Stimulated activated CD8-positive, alpha-beta memory T cell treated with anti-CD3 and anti-CD28 coated beads, Interleukin-12 subunit alpha, Interleukin-12 subunit beta, amount 100 ng/mL, for 1 hour (primary cell): ENCODE results near the gene ARID5B.
A peak's percentile ranks its signal among the peaks of the same experiment; 100 is the strongest.

Experiments
- DNase-seq: peaks from one replicate; pipeline ENCODE4 v3.0.0-alpha.2; 2020; ENCODE audit warnings: low read depth

ARID5B gene

GRCh38 chr10:61888744-61889143 lies 12.8 kb upstream of the ARID5B start:
- no peak for DNase-seq

DNA sequence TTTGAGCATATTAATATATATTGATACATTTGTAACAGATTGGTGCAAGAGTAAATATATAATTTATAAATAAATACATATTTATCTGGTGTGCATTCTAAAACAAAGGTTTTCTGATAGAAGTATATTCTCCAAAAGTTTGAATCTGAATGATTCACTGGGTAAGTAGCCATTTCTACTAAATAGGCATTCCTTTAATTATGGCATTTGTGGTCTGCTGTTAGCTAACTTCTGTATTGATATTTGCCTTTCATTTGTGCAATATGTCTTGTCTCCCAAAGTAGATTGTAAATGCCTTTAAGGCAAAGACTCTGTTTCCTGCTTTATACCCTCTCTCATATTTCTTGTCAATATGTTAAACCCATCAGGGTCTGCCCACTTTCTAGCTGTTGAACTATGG lies 11.1 kb upstream of the ARID5B start:
- no peak for DNase-seq

DNA sequence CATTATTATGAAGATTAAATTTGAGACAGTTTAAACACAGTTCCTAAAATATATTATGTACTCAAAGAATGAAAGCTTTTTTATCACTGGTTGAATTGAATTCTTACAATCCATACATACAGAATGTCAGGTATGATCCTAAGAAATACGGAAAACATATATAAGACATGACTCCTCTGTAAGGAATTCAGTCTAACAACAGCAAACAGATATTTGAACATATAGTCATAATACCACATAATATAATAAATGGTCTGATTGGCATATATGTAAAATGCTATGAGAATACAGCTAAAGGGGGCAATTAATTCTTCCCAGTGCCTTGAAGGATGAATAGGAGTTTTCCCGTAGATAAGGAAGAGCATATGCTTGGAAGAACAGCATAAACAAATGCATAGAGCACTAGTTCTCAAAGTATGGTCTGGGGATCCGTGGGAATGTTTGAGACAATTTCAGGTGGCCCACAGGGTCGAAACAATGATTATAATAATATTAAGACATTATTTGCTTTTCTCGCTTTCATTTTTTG lies 10.6 kb upstream of the ARID5B start:
- no peak for DNase-seq

GRCh38 chr10:61891906-61892585 lies 9.5 kb upstream of the ARID5B start:
- DNase-seq: no peak

DNA sequence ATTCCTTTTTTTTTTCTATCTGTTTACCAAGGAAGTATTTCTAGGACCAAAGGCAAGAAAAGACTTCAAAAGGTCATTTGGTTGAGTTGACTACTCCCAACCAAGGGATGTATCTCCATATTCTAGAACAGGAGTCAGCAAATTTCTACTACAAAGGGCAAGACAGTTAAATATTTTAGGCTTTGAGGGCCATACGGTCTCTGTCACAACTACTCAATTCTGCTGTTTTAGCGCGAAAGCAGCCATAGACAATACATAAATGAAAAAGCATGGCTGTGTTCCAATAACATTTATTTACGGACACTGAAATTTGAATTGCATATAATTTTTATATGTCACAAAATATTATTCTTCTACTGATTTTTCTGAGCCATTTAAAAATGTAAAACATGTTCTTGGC lies 8.5 kb upstream of the ARID5B start:
- DNase-seq: no peak

GRCh38 chr10:61894133-61894532 lies 7.4 kb upstream of the ARID5B start:
- DNase-seq: no peak

- no peak for DNase-seq
These were observed 5.5 kb upstream of the ARID5B start for GRCh38 chr10:61895898-61896600.

DNA sequence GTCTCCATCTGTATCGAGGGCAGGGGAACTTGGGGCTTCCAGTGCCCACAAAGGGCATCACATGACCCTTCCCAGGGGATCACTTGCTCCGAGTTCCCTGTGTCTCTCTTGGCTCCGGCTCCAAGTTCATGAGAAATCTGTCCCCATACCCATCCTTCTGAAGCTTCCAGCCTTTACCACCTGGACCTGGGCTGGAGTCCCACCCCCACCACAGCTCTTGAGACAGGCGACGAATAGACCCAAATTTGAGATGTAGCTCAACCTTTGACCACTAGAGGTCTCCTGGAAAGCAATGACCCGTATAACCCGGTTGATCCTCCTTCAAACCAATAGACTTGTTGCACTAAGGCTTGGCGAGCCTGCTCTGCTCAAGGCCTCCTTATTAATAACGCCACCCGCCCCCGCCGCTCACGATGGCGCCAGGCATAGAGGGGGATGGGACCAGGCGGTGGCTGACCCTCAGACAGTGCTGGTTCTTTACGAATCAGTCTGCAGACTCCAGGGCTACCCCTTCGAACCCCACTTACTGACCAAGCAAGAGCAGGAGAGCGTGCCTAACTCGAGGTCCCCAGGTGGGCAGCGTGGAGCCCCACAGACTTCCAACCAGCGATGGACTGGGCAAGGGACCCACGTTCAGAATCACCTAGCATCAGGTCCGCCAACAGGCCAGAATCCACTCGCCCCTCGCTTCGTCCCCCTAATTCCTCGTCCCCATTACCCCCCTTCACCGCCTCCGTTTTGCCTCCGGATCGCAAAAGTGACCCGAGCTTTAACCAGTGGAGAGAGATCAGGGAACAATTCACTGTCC lies 4.4 kb upstream of the ARID5B start:
- DNase-seq: no peak

DNA sequence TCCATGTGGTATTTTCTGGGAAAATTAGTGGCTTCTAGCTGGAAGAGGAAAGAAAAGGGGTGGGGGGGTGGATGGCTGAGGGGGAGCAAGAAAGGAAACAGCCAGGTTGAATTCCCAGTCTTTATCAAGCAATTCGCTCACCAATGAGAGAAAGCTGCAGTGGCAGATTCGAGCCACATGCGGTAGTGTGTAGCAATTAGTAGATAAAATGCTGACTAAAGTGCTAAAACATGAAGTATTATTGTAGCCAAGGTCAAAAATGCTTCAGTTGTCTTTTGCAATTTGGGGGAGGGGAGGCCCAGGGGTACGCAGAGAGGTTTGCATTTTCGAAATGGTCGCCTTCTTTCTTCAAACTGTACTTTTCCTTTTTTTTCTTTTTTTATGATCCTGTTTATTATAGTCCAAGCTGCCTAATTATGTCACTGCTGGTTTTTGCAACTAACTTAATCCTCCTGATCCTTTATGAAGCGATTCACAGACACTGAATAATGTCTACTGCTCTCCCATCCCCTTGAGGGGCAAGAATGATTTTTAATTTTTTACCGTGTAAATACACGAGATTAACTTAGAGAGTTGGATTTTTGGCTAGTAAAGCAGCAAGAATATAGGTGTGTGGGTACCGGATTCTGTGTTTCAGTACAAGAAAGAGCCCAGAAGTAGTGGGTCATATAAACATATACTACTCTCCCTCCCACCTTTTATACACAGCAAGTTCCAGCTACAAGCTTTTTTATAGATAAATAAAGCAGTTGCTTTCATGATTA lies 3.6 kb upstream of the ARID5B start:
- no peak for DNase-seq

DNA sequence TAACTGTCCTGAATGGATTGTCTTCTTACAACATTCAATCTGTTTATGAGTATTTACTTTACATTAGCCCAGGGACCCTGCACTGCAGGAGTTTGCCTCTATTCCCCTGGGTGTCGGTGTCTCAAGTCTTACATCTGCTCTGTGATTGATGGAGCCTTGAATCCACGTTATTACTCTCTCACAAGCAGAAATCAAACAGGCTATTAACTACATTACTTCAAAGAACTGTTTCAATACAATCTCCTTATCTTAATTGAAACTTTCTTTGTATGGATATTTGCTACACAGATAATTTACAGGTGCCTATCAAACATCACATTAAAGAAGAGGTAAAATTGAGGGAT lies 3.1 kb upstream of the ARID5B start:
- DNase-seq: no peak

GRCh38 chr10:61899069-61899531 lies 2.4 kb upstream of the ARID5B start:
- no peak for DNase-seq

GRCh38 chr10:61899663-61899996 lies 1.9 kb upstream of the ARID5B start:
- no peak for DNase-seq

DNA sequence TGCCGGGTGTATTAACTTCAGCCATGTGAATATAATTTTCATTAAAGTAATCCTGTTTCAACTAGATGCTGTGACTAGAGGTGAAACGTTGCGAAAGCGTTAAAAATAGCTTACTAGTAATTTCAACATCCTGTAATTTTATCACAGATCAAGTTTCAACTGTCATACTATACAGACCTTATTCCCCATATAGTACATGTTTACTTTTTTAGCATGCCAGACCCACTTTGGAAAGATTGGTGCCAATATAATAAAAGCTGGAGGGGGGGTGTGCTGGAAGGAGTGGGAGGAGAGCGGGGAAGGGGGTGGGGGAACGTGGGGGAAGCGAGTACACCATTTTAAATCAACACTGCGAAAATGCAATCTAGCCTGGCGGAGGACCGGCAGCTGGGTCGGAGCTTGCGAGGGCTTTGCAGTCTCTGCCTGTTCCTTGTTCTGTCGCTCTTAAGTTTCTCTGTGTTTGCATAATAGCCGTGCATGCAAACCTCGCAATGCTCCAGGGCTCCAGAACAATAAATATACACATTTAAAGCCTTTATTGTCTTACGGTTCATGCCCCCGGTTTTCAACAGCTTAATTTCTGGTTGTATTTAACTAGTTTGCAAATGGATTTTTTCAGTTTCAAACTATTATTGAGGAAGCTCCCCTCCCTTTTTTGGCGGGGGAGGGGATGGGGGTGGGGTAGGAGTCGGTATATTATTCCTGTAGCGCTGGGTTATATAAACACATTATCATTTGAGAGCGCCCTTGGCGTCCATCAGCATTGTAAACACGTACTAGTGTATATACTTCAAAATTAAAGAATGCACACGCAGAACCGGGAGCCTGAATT lies 1.3 kb upstream of the ARID5B start:
- no peak for DNase-seq

DNA sequence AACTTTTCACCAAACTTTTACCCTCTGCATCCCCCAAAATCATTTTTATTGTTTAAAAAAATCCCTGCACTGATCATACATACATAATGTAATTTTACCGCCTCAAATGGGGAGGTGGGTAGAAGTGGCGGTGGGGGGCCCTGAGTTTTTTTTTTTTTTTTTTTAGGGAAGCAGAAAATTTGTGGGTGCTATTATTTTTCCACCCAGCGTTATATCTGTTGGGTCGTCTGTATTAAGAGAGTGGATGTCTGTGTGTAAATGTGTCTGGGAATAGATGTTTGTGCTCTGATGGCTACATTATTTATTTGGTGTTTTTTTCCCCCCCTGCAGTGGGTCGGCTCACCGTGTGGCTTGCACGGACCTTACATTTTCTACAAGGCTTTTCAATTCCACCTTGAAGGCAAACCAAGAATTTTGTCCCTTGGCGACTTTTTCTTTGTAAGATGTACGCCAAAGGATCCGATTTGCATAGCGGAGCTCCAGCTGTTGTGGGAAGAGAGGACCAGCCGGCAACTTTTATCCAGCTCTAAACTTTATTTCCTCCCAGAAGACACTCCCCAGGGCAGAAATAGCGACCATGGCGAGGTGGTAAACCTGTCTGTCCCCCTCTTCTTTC lies 438 bp downstream of the ARID5B start:
- DNase-seq: no peak

DNA sequence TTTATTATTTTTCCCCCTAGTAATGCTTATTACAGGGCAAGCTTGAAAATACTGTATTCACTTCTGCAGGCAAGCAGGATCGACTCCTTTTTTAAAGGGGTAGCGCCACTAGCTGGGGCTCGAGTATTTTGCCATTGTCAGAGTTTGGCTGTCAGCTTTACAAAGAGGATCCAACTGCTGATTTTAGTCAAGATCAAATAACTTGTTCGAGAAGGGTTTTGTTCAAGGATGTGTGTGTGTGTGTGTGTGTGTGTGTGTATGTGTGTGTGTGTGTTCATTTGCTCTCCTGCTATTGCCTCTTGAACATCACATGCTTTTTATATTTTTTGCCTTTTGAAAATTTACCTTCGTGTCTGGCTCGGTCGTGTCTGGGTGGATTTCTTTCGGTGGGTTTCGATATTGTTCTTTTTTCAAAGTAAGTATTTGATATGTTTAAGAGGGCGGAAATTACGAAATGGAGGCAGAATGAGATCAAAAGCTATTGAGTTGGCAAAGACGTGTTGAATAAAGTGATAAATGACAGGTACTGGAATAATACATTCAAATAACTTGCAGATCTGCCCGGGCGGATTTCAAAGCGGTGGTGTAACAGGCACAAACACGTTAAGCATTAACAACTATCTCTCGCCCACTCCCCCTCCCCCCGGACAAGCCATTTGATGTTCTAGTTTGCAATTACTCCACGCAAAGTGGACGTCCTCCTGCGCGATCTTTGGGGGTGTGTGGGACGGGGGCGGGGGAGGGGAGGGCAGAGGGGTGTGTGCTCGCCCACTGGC lies 1.1 kb downstream of the ARID5B start:
- DNase-seq: peak; percentile 51

DNA sequence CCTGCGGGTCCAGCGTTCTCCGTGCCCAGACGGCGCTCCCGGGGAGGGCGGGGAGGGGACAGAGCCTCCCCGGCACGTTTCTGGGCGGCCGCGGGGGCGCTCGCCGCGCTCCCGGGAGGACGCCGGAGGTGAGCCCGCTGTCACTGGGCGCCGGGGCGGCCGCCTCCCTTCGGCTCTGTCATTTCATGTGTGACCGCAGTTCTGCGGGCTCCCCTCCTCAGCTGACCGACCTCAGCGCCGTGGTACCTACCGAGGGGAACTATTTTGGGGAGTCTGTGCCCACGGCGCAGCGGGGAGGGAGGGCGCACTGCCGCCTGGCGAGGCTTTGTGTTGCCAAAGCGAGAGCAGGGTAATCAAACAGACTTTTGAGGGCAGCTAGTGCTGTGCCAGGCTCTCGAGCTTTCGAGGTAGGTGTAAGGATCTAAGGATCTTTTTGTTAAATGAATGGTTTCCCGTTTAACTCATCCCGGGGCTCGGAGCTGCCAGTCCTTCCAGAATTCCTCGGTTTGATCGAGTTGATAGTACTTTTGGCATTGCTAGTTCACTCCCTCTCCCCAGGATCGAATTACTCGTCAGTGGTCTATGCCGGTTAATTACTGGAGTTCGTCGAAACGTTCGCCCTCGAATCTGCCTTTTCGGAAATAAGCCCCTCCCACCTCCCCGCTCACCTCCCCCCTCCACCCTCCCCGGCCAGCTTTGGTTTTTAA lies 1.9 kb downstream of the ARID5B start:
- DNase-seq: peak; percentile 33

DNA sequence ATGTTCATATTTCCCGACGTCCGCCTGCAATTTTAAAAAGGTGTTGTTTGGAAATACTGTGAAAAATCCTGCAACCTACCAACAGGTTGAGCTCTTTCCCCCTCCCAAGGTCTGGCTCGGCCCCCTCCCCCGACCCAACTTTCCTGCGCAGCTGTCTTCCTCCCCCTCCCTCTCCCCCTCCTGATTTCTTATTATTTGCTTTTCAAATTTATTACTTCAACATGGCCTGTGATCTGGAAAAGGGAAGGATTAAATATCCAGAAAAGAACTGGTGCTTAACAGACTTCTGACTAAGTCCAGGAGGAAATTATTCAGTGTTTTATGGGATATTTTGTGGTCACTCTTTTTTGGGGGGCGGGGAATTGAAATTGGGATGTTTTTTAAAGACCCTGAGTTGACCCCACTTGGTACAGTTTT lies 2.4 kb downstream of the ARID5B start:
- DNase-seq: no peak

GRCh38 chr10:61904733-61905725 lies 3.5 kb downstream of the ARID5B start:
- DNase-seq: no peak
